ENCODE results near the gene UPF2. TPM values are rescaled to one million over a fixed set of nuclear protein-coding genes. Genes with fewer than 3 reads are reported as not detected.

The UPF2 gene
- polyA plus RNA-seq, 3 donors: 33.5 to 38.3 (median 34.6) TPM

GRCh38 chr10:11871466-11871865 lies 171.1 kb downstream of the UPF2 start:
- DNase-seq: no peak

- DNase-seq: no peak
Measured at GRCh38 chr10:11870900-11871400, 171.7 kb downstream of the UPF2 start.

GRCh38 chr10:11870461-11870780 lies 172.2 kb downstream of the UPF2 start:
- no peak for DNase-seq

Other genes with a start within 250 kb of the UPF2 start
- 1 to 10 TPM; 4.9 to 6.1 (median 5.9) TPM for gene PROSER2, start 219.5 kb downstream of the UPF2 start, polyA plus RNA-seq (ENCODE audit: insufficient read length in 3 of 3)
- 10 to 100 TPM; 22.8 to 39.6 (median 34.7) TPM for gene DHTKD1, start 26.1 kb upstream of the UPF2 start, polyA plus RNA-seq (ENCODE audit: insufficient read length in 3 of 3)
- gene SEC61A2, start 86.9 kb upstream of the UPF2 start, polyA plus RNA-seq (ENCODE audit: insufficient read length in 3 of 3): 10 to 100 TPM; 11.9 to 25.7 (median 22.2) TPM
- 10 to 100 TPM; 82.3 to 91.1 (median 84.3) TPM for gene NUDT5, start 153.1 kb upstream of the UPF2 start, polyA plus RNA-seq (ENCODE audit: insufficient read length in 3 of 3)
- 100 to 1,000 TPM; 102 to 124 (median 119) TPM for gene CDC123, start 153.4 kb upstream of the UPF2 start, polyA plus RNA-seq (ENCODE audit: insufficient read length in 3 of 3)